EH (cell line): ENCODE measurements around the gene GNL2.
"Not testable (repeated sequence)": the region's sequence is repeated elsewhere in the genome, so short reads cannot be mapped to it uniquely, and the experiment has no call there.

Experiments used
- DNase-seq: peaks from one replicate; pipeline ENCODE4 v3.0.0-alpha.2; 2015; ENCODE audit warnings: low read depth

GNL2 gene

GRCh38 chr1:37606481-37607263 lies 10.9 kb upstream of the GNL2 start:
- DNase-seq = peak; percentile 53

GRCh38 chr1:37605806-37606474 lies 10.2 kb upstream of the GNL2 start:
- DNase-seq = peak; percentile 50

- no peak for DNase-seq
These were observed 9.4 kb upstream of the GNL2 start for GRCh38 chr1:37605061-37605650.

- DNase-seq = peak; percentile 43
These were observed 7.3 kb upstream of the GNL2 start for GRCh38 chr1:37602750-37603694.

- peak; percentile 11 for DNase-seq
These were observed 5.7 kb upstream of the GNL2 start for GRCh38 chr1:37601441-37601840.

GRCh38 chr1:37599940-37600339 lies 4.2 kb upstream of the GNL2 start:
- DNase-seq = no peak

GRCh38 chr1:37596182-37596667 lies 488 bp upstream of the GNL2 start:
- DNase-seq = no peak

- DNase-seq = no peak
These were observed 2.0 kb downstream of the GNL2 start for GRCh38 chr1:37593726-37594125.

GRCh38 chr1:37588939-37589338 lies 6.8 kb downstream of the GNL2 start:
- DNase-seq = no peak

GRCh38 chr1:37584544-37584943 lies 11.2 kb downstream of the GNL2 start:
- DNase-seq = not testable (repeated sequence)

GRCh38 chr1:37575692-37576091 lies 20.0 kb downstream of the GNL2 start:
- DNase-seq = peak; percentile 37

- DNase-seq = peak; percentile 89
These were observed 20.8 kb downstream of the GNL2 start for GRCh38 chr1:37574834-37575480.

GRCh38 chr1:37570528-37571334 lies 25.0 kb downstream of the GNL2 start:
- DNase-seq = no peak

- no peak for DNase-seq
These were observed 28.7 kb downstream of the GNL2 start for GRCh38 chr1:37567023-37567422.

- no peak for DNase-seq
These were observed 30.8 kb downstream of the GNL2 start for GRCh38 chr1:37564892-37565291.

- no peak for DNase-seq
These were observed 32.8 kb downstream of the GNL2 start for GRCh38 chr1:37562984-37563383.

- DNase-seq = peak; percentile 58
These were observed 34.3 kb downstream of the GNL2 start for GRCh38 chr1:37561133-37562132.

GRCh38 chr1:37560401-37561132 lies 35.2 kb downstream of the GNL2 start:
- DNase-seq = no peak
